ENCODE data around the gene RRP8. TPM values are rescaled to one million over a fixed set of nuclear protein-coding genes. Genes with fewer than 3 reads are reported as not detected.

The RRP8 gene
- total RNA-seq, 6 experiments from 2014 or later, result 18.5 to 26.7 (median 20.2) TPM

DNA sequence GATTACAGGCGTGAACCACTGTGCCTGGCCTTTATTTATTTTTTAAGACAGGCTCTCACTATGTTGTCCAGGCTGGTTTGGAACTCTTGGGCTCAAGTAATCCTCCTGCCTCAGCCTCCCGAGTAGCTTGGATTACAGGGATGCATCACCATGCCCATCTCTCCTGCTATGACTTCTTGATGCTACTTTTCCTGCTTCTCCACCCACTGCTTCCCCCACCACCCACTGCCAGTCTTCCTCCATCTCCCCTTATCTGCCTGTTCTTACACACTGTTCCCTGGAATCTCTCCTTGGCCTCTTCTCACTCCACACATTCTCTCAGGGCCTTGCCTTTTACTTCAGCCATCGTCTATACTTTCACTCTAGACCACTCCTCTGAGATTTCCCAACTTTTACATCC lies 33.1 kb upstream of the RRP8 start:
- TF ChIP-seq CTCF (IDR thresholded peaks at IDR 0.05), result no peak
- no peak overlapping the region for H3K27ac Mint-ChIP-seq
- no peaks in the 10 kb centered on the region for H3K36me3 Mint-ChIP-seq (ENCODE audit: low read depth)
- H3K27me3 Mint-ChIP-seq (ENCODE audit: insufficient read depth), result no peaks in the 10 kb centered on the region
- no peaks in the 10 kb centered on the region for H3K9me3 Mint-ChIP-seq
- DNase-seq, result no peak
- no peak overlapping the region for H3K4me3 Mint-ChIP-seq
- H3K4me1 Mint-ChIP-seq (ENCODE audit: low read depth), result no peaks in the 10 kb centered on the region

DNA sequence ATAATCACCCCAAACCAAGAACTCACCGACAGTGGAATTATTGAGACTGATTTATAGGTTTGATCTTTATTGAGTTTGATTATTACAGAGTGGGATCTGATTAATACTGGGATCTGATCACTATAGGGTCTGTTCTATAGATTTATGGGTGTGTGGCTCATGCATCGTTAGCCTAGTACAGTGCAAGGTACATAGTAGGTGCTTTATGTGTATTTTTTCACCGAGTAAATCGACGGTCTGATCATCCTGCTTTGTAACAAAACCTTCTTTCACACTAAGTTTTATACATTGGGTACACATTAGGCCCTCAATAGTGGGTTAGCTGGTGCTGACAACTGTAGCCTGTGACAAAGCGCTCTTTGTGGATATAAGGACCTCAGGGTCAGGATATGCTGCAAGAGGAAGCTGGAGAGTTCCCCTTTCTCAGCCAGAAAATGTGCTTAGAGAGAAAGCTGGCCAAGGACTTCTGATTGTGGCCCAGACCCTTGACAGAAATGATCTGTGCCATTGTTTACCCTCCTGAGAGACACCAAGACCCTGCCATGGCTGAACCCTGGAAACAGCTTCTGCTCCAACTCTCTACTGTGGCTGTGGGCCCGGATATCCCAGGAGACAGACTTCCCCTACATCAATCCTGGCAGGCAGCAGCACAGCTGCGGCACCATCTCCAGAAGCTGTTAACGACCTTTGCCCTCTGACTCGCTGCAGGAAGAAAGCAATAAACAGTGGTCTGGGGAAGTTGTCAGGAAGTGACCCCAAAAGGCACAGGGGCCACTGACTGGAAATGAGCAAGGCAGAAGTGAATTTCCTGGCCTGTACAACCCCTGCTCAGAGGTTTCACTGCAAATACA lies 31.9 kb upstream of the RRP8 start:
- H3K4me1 Mint-ChIP-seq (ENCODE audit: low read depth), result no peaks in the 10 kb centered on the region
- H3K4me3 Mint-ChIP-seq, result no peak overlapping the region
- no peaks in the 10 kb centered on the region for H3K9me3 Mint-ChIP-seq
- no peak overlapping the region for H3K27ac Mint-ChIP-seq
- H3K27me3 Mint-ChIP-seq (ENCODE audit: insufficient read depth), result no peaks in the 10 kb centered on the region
- no peak for TF ChIP-seq CTCF (IDR thresholded peaks at IDR 0.05)
- DNase-seq, result no peak
- no peaks in the 10 kb centered on the region for H3K36me3 Mint-ChIP-seq (ENCODE audit: low read depth)

GRCh38 chr11:6634534-6634933 lies 31.1 kb upstream of the RRP8 start:
- Mint-ChIP-seq H3K27ac (peak overlapping the region; percentile 8; the same call in 1 of the 2 replicates), H3K36me3 (ENCODE audit: low read depth) (no peaks in the 10 kb centered on the region), H3K4me1 (ENCODE audit: low read depth) (no peaks in the 10 kb centered on the region), H3K9me3 (no peaks in the 10 kb centered on the region), H3K4me3 (no peak overlapping the region), H3K27me3 (ENCODE audit: insufficient read depth) (no peaks in the 10 kb centered on the region)
- TF ChIP-seq CTCF (IDR thresholded peaks at IDR 0.05), result no peak
- DNase-seq, result no peak

- no peak for DNase-seq
- Mint-ChIP-seq H3K4me3 (no peak overlapping the region), H3K36me3 (ENCODE audit: low read depth) (no peaks in the 10 kb centered on the region)
Observed at GRCh38 chr11:6633422-6634408, 30.3 kb upstream of the RRP8 start.

More at GRCh38 chr11:6633422-6634408, 30.3 kb upstream of the RRP8 start:
- H3K27ac Mint-ChIP-seq, result no peak overlapping the region
- H3K4me1 Mint-ChIP-seq (ENCODE audit: low read depth), result no peaks in the 10 kb centered on the region
- no peaks in the 10 kb centered on the region for H3K27me3 Mint-ChIP-seq (ENCODE audit: insufficient read depth)
- no peak for TF ChIP-seq CTCF (IDR thresholded peaks at IDR 0.05)
- no peaks in the 10 kb centered on the region for H3K9me3 Mint-ChIP-seq

All from HFFc6 (cell line).